ENCODE data around the gene TOMM40.
"Not testable (repeated sequence)": the region's sequence is repeated elsewhere in the genome, so short reads cannot be mapped to it uniquely, and the experiment has no call there.

- TF ChIP-seq, protein P1, sequence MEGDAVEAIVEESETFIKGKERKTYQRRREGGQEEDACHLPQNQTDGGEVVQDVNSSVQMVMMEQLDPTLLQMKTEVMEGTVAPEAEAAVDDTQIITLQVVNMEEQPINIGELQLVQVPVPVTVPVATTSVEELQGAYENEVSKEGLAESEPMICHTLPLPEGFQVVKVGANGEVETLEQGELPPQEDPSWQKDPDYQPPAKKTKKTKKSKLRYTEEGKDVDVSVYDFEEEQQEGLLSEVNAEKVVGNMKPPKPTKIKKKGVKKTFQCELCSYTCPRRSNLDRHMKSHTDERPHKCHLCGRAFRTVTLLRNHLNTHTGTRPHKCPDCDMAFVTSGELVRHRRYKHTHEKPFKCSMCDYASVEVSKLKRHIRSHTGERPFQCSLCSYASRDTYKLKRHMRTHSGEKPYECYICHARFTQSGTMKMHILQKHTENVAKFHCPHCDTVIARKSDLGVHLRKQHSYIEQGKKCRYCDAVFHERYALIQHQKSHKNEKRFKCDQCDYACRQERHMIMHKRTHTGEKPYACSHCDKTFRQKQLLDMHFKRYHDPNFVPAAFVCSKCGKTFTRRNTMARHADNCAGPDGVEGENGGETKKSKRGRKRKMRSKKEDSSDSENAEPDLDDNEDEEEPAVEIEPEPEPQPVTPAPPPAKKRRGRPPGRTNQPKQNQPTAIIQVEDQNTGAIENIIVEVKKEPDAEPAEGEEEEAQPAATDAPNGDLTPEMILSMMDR (IDR thresholded peaks at IDR 0.05): not testable (repeated sequence)
- not testable (repeated sequence) for TF ChIP-seq EP300, POLR2A (IDR thresholded peaks at IDR 0.05)
Measured at GRCh38 chr19:44911896-44912295, 20.8 kb downstream of the TOMM40 start.
